GM12891 (cell line): ENCODE measurements around the gene CACNB1.

ENCODE experiments used
- PAX5 ChIP-seq: IDR thresholded peaks from 2 replicates; pipeline ENCODE4 v1.6.1; 2011; ENCODE audit warnings: low read length, moderate library complexity, mild to moderate bottlenecking; ENCODE audit not compliant: insufficient read depth, severe bottlenecking
- POLR2A ChIP-seq: IDR thresholded peaks from 2 replicates; pipeline ENCODE4 v1.6.1; 2011; ENCODE audit warnings: low read depth, low read length, control low read depth
- POU2F2 ChIP-seq: IDR thresholded peaks from 2 replicates; pipeline ENCODE4 v1.6.1; 2011; ENCODE audit warnings: low read depth, mild to moderate bottlenecking, control low read depth, low read length, moderate library complexity

DNA sequence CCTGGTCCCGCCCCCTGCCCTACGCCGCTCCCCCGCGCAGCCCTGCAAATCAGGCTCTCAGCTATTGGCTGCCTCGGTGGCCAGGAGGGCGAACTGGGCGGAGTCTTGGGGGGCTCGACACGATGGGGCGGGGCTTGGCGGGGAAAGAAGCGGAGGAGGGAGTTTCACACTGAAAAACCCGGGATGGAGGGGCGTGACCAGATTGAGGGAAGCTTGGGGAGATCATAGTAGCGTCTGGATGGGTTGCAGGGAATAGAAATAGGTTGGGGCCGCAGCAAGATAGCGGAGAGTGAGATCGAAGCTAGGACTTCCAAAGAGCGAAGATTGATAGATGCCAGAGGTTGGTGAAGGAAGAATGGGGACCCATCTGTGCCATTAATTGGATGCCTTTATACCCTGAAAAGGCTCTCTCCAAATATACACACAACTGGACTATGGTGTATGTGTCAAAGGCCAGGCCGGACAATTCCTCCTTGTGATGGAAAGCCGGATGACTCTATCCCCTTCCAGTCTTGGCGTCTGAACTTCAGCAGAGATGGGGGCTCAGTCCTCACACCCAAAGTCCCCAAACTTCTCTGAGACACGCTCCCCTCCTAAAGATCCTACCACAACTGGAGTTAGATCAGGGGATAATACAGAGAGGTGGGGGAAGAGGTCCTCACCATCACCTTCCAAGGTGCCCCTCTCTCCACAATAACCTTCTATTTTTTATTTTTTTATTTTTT, 28.7 kb upstream of the CACNB1 start:
- no peak for TF ChIP-seq POLR2A
- no peak for TF ChIP-seq PAX5
- no peak for TF ChIP-seq POU2F2
